ENCODE results near the gene ABLIM2. TPM values are rescaled to one million over a fixed set of nuclear protein-coding genes. Genes with fewer than 3 reads are reported as not detected.
A peak's percentile ranks its signal among the peaks of the same experiment; 100 is the strongest.

ABLIM2 gene
- total and polyA plus RNA-seq, 2 of the 8 experiments (the other 6 are each of a cell fraction or from before 2014, with no cell fraction given): 2.8 to 3.0 TPM

DNA sequence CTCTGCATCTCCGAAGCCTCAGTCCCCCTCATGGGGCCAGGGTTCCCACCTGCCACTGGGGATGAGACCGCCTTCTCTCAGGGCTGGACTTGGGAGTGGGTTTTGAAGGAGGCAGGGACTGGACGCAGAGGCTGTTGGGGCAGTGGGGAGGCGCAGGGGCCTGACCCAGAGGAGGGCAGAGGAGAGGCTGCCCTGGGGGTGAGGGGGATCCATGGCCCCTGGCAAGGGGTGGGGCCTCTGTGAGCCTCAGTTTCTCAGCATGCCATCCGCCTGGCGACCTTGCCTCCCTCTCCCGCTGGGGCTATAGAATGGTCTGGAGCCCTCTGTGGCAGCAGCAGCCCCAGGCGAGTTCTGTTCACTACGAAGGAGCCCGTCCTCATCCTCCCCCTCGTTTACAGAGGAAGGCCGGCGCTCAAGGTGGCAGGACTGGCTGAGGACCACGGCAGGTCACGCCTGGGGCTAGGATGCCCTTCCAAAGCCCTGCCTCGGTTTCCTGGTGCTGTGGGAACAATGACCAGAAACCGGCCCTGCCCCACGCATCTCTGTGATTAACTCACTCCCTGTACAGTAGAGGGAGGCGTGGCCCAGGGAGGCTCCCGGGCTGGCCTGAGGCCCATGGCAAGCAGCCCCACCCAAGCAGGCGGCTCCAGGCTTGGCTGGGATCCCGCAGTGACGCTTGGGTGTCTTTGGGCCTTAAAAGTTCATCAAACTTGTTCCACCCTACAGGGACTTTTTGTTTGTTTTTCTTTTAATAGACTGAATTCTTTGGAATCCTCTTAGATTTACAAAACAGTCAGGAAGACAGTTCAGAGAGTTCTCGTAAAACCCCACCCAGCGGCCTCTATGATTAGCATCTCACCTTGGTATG is 24.5 kb upstream of the ABLIM2 start:
- 0 out of 2 replicates have a peak overlapping the region, but pooled peaks have one; percentile 46 for H2BK15ac ChIP-seq (ENCODE audit: low read length)
- TF ChIP-seq HDAC2 (IDR thresholded peaks at IDR 0.05; ENCODE audit: borderline replicate concordance in 1 of 2, low read depth in 2 of 2, low read length in 2 of 2): no peak
- no peak for TF ChIP-seq SP1 (IDR thresholded peaks at IDR 0.05; ENCODE audit: low read depth, low read length)
- no peak for TF ChIP-seq TCF12 (IDR thresholded peaks at IDR 0.05; ENCODE audit: low read depth, low read length)
- no peak for TF ChIP-seq GABPA (IDR thresholded peaks at IDR 0.05; ENCODE audit: borderline replicate concordance, insufficient read depth, low read length)
- TF ChIP-seq SIX5 (IDR thresholded peaks at IDR 0.05; ENCODE audit: low read depth, low read length): no peak
- H3K36me3 ChIP-seq (ENCODE audit: control insufficient read depth in 2 of 4, insufficient read depth in 4 of 4, low read length in 3 of 4): no peaks in the 10 kb centered on the region
- H2BK5ac ChIP-seq (ENCODE audit: low read depth, low read length): no peak overlapping the region
- no peak overlapping the region for H3K18ac ChIP-seq (ENCODE audit: extremely low read depth, low read length)
- no peaks in the 10 kb centered on the region for H3K9me3 ChIP-seq (ENCODE audit: insufficient read depth in 2 of 2, low read depth in 1 of 2, low read length in 1 of 2)
- ChIA-PET CTCF (ENCODE audit: partially characterized antibody) (interaction anchor here (1.7 to 2.0 kb wide), 2 partner anchors 24 to 847 kb away, joined by 3 to 4 read pairs; no protein-coding TSS in a partner anchor), POLR2A (ENCODE audit: partially characterized antibody) (no interaction called here)
- H3K9ac ChIP-seq (replicated peaks in 1 of 4; ENCODE audit: extremely low read depth in 1 of 4, low read depth in 3 of 4, low read length in 3 of 4): no peak overlapping the region
- H3K4me2 ChIP-seq (ENCODE audit: insufficient read depth in 1 of 2, low read depth in 2 of 2, low read length in 2 of 2): no peak overlapping the region
- no peak overlapping the region for H4K5ac ChIP-seq (ENCODE audit: insufficient read length, low read depth, low read length)
- H3K23me2 ChIP-seq (ENCODE audit: low read depth, low read length): 0 out of 2 replicates have a peak, but pooled peaks cover 2% of the 10 kb centered on the region
- FAIRE-seq (no peak), DNase-seq (ENCODE audit: low read depth in 1 of 2, low spot score in 2 of 2) (no peak)
- peaks cover 0 to 4% of the 10 kb centered on the region in 2 experiments for H4K20me1 ChIP-seq (replicated peaks in 1 of 2; ENCODE audit: control insufficient read depth in 1 of 2, insufficient read depth in 2 of 2, low read length in 2 of 2)
- H3K4me3 ChIP-seq (ENCODE audit: extremely low read depth in 1 of 4, insufficient read depth in 2 of 4, low read depth in 3 of 4, low read length in 4 of 4): no peak overlapping the region
- no peaks in the 10 kb centered on the region for H3K79me1 ChIP-seq (ENCODE audit: low read depth, low read length)
- no peak overlapping the region for H3K4ac ChIP-seq (replicated peaks; ENCODE audit: insufficient read length, low read depth, low read length)
- no peak overlapping the region for H2AFZ ChIP-seq (ENCODE audit: low read length)
- no peaks in the 10 kb centered on the region for H3K79me2 ChIP-seq (ENCODE audit: control insufficient read depth in 1 of 2, insufficient read depth in 2 of 2, low read length in 2 of 2)
- no peaks in the 10 kb centered on the region for H3K4me1 ChIP-seq (replicated peaks in 1 of 4; ENCODE audit: control insufficient read depth in 3 of 4, insufficient read depth in 4 of 4, low read length in 3 of 4)
- WGBS, 2 experiments (ENCODE audit: extremely low coverage in 1 of 2, insufficient coverage in 1 of 2, insufficient read length in 1 of 2, insufficient replicate concordance in 2 of 2, low coverage in 1 of 2, low lambda C conversion rate in 2 of 2, missing lambda C conversion rate in 1 of 2): 94% methylated on average over 25 of the region's 25 CpGs; no CpG with 5 or more reads in 1 of the 2 experiments
- no peak overlapping the region for H2BK120ac ChIP-seq (replicated peaks; ENCODE audit: low read depth, low read length)
- no peak overlapping the region for H3K23ac ChIP-seq (ENCODE audit: insufficient read length)
- no peak overlapping the region for H2AK5ac ChIP-seq (ENCODE audit: low read depth, low read length)
- H4K91ac ChIP-seq (replicated peaks; ENCODE audit: insufficient read length, low read length): no peak overlapping the region
- no peak overlapping the region for H3K14ac ChIP-seq (ENCODE audit: insufficient read length)
- no peaks in the 10 kb centered on the region for H3K27me3 ChIP-seq (replicated peaks in 1 of 4; ENCODE audit: control insufficient read depth in 3 of 4, extremely low read depth in 1 of 4, insufficient read depth in 3 of 4, low read length in 3 of 4)
- no peak overlapping the region for H3K56ac ChIP-seq (replicated peaks; ENCODE audit: insufficient read length, low read depth, low read length)
- H3K27ac ChIP-seq (ENCODE audit: low read depth, low read length): no peak overlapping the region
- H2BK12ac ChIP-seq (ENCODE audit: low read depth, low read length): no peak overlapping the region
- H4K8ac ChIP-seq (ENCODE audit: extremely low read depth, insufficient read depth, low read length): peak overlapping the region; percentile 82
- no peak overlapping the region for H2BK20ac ChIP-seq (ENCODE audit: low read length)

Data from H1 (cell line).